Suprapubic skin (tissue), 4 donors: ENCODE results near the gene KIAA1328.

ENCODE experiments used
- EP300 ChIP-seq: sonication (generic); formaldehyde crosslinking; IDR thresholded peaks from one replicate; pipeline ENCODE4 v1.6.1; 2017; ENCODE audit warnings: antibody characterized with exemption
- POLR2A ChIP-seq, 2 donors: fragments of 450-650 bp; IDR thresholded peaks; one replicate each; pipeline ENCODE4 v1.6.1; 2017; ENCODE audit warnings: antibody characterized with exemption in 2 of 2, mild to moderate bottlenecking in 2 of 2, moderate library complexity in 2 of 2
- POLR2AphosphoS5 ChIP-seq, 3 donors: sonication (generic); formaldehyde crosslinking; IDR thresholded peaks; one replicate each; pipeline ENCODE4 v1.6.1; 2017; ENCODE audit warnings: antibody characterized with exemption in 3 of 3
- TF ChIP-seq, protein P1 (sequence below), 2 donors: fragments of 200-600 bp in 1 of 2; fragments of 450-650 bp in 1 of 2; sonication (generic) in 1 of 2; IDR thresholded peaks; one replicate each; pipeline ENCODE4 v1.5.1; 2016 to 2019; ENCODE audit warnings: antibody characterized with exemption in 2 of 2, mild to moderate bottlenecking in 1 of 2, moderate library complexity in 1 of 2

DNA sequence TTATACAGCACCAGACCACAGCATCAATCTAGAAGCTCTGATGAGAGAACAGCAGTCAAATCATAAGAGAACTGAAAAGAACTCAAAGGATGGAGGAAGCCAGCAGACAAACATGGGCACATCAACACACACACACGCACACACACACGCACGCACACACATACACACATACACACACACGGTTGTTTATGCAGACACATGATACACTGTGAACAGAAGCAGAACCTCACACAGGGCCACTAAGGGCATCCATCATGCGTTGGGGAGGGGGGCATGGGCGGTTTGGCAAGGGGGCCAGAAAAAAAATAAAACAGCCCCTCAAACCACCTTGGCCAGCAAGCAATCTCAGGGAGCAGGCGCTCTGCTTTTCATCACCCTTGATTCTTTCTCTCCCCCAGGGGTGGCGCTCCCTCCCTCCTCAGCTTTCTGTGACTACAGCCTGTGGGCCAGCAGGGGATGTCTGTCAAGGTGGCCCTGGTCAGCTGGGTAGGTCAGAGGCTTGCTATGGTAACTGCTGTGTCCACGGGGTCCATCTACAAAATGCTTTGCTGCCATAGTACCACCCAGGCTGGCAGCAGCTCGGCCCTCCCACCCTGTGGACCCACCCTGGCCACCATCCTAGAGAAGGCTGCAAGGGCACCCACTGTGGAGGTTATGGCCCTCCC is 418.7 kb downstream of the KIAA1328 start:
- TF ChIP-seq, protein P1, sequence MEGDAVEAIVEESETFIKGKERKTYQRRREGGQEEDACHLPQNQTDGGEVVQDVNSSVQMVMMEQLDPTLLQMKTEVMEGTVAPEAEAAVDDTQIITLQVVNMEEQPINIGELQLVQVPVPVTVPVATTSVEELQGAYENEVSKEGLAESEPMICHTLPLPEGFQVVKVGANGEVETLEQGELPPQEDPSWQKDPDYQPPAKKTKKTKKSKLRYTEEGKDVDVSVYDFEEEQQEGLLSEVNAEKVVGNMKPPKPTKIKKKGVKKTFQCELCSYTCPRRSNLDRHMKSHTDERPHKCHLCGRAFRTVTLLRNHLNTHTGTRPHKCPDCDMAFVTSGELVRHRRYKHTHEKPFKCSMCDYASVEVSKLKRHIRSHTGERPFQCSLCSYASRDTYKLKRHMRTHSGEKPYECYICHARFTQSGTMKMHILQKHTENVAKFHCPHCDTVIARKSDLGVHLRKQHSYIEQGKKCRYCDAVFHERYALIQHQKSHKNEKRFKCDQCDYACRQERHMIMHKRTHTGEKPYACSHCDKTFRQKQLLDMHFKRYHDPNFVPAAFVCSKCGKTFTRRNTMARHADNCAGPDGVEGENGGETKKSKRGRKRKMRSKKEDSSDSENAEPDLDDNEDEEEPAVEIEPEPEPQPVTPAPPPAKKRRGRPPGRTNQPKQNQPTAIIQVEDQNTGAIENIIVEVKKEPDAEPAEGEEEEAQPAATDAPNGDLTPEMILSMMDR (IDR thresholded peaks at IDR 0.05) = no peak
- TF ChIP-seq EP300 = no peak
- no peak for TF ChIP-seq POLR2AphosphoS5 (IDR thresholded peaks at IDR 0.05)
- no peak for TF ChIP-seq POLR2A (IDR thresholded peaks at IDR 0.05)
